GM12878 (cell line): ENCODE measurements around the gene ZNF285.

Experiments used
- ZBED1 ChIP-seq: IDR thresholded peaks from 2 replicates; pipeline ENCODE4 v1.6.1; 2016; ENCODE audit warnings: borderline replicate concordance
- TF ChIP-seq, protein P1 (sequence below): IDR thresholded peaks from 2 replicates; pipeline ENCODE4 v1.6.1; 2012; ENCODE audit warnings: mild to moderate bottlenecking, low read depth, low read length

- TF ChIP-seq ZBED1: no peak
- TF ChIP-seq, protein P1, sequence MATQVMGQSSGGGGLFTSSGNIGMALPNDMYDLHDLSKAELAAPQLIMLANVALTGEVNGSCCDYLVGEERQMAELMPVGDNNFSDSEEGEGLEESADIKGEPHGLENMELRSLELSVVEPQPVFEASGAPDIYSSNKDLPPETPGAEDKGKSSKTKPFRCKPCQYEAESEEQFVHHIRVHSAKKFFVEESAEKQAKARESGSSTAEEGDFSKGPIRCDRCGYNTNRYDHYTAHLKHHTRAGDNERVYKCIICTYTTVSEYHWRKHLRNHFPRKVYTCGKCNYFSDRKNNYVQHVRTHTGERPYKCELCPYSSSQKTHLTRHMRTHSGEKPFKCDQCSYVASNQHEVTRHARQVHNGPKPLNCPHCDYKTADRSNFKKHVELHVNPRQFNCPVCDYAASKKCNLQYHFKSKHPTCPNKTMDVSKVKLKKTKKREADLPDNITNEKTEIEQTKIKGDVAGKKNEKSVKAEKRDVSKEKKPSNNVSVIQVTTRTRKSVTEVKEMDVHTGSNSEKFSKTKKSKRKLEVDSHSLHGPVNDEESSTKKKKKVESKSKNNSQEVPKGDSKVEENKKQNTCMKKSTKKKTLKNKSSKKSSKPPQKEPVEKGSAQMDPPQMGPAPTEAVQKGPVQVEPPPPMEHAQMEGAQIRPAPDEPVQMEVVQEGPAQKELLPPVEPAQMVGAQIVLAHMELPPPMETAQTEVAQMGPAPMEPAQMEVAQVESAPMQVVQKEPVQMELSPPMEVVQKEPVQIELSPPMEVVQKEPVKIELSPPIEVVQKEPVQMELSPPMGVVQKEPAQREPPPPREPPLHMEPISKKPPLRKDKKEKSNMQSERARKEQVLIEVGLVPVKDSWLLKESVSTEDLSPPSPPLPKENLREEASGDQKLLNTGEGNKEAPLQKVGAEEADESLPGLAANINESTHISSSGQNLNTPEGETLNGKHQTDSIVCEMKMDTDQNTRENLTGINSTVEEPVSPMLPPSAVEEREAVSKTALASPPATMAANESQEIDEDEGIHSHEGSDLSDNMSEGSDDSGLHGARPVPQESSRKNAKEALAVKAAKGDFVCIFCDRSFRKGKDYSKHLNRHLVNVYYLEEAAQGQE: no peak
These were observed 34.0 kb upstream of the ZNF285 start for GRCh38 chr19:44435441-44435840.
